Ovary (tissue), 3 donors: Measurements from ENCODE around the gene OR52L1.

Experiments used
- POLR2A ChIP-seq: fragments of 450-650 bp; IDR thresholded peaks from one replicate; pipeline ENCODE4 v1.6.1; 2017; ENCODE audit warnings: antibody characterized with exemption, mild to moderate bottlenecking, moderate library complexity
- TF ChIP-seq, protein P1 (sequence below), 3 donors: fragments of 450-650 bp in 2 of 3; fragments of 200-600 bp in 1 of 3; IDR thresholded peaks; one replicate each; pipeline versions ENCODE4 v1.5.1 to v1.8.0; 2016 to 2022; ENCODE audit warnings: antibody characterized with exemption in 3 of 3, mild to moderate bottlenecking in 1 of 3
- donor health status: DM: no; HTN: no; CAD: no.

DNA sequence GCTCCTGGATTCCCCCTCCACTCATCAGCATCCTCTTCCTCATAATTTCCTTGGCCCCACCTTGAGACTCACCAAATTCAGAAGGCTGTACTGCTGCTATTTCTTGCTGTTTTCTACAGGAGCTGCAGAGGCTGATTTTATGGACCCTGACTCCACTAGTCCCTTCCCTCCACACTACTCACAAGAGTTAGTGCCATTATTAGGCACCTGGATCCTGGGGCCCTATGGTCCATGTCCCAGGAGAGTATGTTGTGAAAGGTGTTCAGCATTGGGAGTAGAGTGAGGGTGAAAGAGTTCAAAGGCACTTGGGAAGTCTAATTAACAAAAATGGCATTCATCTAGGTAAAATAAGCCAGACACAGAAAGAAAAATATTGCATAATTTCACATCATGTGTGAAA is 20.1 kb upstream of the OR52L1 start, which contains the start of gene OR56A4:
- TF ChIP-seq, protein P1, sequence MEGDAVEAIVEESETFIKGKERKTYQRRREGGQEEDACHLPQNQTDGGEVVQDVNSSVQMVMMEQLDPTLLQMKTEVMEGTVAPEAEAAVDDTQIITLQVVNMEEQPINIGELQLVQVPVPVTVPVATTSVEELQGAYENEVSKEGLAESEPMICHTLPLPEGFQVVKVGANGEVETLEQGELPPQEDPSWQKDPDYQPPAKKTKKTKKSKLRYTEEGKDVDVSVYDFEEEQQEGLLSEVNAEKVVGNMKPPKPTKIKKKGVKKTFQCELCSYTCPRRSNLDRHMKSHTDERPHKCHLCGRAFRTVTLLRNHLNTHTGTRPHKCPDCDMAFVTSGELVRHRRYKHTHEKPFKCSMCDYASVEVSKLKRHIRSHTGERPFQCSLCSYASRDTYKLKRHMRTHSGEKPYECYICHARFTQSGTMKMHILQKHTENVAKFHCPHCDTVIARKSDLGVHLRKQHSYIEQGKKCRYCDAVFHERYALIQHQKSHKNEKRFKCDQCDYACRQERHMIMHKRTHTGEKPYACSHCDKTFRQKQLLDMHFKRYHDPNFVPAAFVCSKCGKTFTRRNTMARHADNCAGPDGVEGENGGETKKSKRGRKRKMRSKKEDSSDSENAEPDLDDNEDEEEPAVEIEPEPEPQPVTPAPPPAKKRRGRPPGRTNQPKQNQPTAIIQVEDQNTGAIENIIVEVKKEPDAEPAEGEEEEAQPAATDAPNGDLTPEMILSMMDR (IDR thresholded peaks at IDR 0.05) = no peak
- no peak for TF ChIP-seq POLR2A
